HL-60 (cell line): ENCODE results near the gene EPN3.

Experiments used
- GABPA ChIP-seq: IDR thresholded peaks from 2 replicates; pipeline ENCODE4 v1.6.1; 2012; ENCODE audit warnings: low read depth
- TF ChIP-seq, protein P1 (sequence below): IDR thresholded peaks from 2 replicates; pipeline ENCODE4 v1.6.1; 2012; ENCODE audit warnings: low read depth; ENCODE audit not compliant: insufficient replicate concordance
- TF ChIP-seq, protein P2 (sequence below): IDR thresholded peaks from one replicate; pipeline ENCODE4 v1.5.1; 2011; ENCODE audit warnings: low read length, control low read depth, inconsistent platforms; ENCODE audit not compliant: insufficient read depth

DNA sequence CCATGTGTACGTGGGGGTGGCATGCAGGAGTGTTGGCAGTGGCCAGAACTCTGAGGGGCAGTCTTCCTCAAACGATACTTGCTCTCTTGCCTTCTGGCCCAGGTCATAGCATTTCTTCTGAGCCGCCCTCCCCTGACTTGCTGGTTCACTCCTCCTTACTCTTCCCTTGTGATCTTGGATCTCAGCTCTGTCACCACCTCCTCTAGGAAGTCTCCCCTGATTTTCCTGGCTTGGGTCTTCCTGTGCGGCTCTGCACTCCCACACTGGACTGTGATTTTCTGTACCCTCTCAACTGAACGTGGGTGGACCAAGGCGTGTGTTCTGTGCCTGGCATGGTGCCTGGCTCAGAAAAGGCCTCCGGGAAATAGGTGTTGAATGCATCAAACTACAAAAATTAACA is 2.9 kb downstream of the EPN3 start:
- no peak for TF ChIP-seq GABPA
- TF ChIP-seq, protein P1, sequence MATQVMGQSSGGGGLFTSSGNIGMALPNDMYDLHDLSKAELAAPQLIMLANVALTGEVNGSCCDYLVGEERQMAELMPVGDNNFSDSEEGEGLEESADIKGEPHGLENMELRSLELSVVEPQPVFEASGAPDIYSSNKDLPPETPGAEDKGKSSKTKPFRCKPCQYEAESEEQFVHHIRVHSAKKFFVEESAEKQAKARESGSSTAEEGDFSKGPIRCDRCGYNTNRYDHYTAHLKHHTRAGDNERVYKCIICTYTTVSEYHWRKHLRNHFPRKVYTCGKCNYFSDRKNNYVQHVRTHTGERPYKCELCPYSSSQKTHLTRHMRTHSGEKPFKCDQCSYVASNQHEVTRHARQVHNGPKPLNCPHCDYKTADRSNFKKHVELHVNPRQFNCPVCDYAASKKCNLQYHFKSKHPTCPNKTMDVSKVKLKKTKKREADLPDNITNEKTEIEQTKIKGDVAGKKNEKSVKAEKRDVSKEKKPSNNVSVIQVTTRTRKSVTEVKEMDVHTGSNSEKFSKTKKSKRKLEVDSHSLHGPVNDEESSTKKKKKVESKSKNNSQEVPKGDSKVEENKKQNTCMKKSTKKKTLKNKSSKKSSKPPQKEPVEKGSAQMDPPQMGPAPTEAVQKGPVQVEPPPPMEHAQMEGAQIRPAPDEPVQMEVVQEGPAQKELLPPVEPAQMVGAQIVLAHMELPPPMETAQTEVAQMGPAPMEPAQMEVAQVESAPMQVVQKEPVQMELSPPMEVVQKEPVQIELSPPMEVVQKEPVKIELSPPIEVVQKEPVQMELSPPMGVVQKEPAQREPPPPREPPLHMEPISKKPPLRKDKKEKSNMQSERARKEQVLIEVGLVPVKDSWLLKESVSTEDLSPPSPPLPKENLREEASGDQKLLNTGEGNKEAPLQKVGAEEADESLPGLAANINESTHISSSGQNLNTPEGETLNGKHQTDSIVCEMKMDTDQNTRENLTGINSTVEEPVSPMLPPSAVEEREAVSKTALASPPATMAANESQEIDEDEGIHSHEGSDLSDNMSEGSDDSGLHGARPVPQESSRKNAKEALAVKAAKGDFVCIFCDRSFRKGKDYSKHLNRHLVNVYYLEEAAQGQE = no peak
- TF ChIP-seq, protein P2, sequence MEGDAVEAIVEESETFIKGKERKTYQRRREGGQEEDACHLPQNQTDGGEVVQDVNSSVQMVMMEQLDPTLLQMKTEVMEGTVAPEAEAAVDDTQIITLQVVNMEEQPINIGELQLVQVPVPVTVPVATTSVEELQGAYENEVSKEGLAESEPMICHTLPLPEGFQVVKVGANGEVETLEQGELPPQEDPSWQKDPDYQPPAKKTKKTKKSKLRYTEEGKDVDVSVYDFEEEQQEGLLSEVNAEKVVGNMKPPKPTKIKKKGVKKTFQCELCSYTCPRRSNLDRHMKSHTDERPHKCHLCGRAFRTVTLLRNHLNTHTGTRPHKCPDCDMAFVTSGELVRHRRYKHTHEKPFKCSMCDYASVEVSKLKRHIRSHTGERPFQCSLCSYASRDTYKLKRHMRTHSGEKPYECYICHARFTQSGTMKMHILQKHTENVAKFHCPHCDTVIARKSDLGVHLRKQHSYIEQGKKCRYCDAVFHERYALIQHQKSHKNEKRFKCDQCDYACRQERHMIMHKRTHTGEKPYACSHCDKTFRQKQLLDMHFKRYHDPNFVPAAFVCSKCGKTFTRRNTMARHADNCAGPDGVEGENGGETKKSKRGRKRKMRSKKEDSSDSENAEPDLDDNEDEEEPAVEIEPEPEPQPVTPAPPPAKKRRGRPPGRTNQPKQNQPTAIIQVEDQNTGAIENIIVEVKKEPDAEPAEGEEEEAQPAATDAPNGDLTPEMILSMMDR = no peak
